Tibial nerve (tissue), 4 donors: ENCODE measurements around the gene RIPOR3. TPM values are rescaled to one million over a fixed set of nuclear protein-coding genes. Genes with fewer than 3 reads are reported as not detected.
"Not testable (repeated sequence)": the region's sequence is repeated elsewhere in the genome, so short reads cannot be mapped to it uniquely, and the experiment has no call there.

Experiments used
- DNase-seq, 2 donors: peaks; one replicate each; pipeline ENCODE4 v3.0.0-alpha.2; 2019; ENCODE audit warnings: low spot score in 2 of 2
- H3K27ac ChIP-seq, 4 donors: fragments of 200-600 bp; sonication (generic) in 3 of 4; one replicate each; pipeline ENCODE4 v1.5.1; 2017 to 2019; ENCODE audit warnings: mild to moderate bottlenecking in 1 of 4
- H3K27me3 ChIP-seq, 2 donors: fragments of 200-600 bp; sonication (generic) in 1 of 2; one replicate each; pipeline versions ENCODE4 v1.5.1 to v1.6.0; 2017 to 2019
- H3K36me3 ChIP-seq, 3 donors: fragments of 200-600 bp; sonication (generic); one replicate each; pipeline ENCODE4 v1.5.1; 2018 to 2019
- H3K4me1 ChIP-seq, 4 donors: fragments of 200-600 bp; sonication (generic) in 3 of 4; one replicate each; pipeline ENCODE4 v1.5.1; 2017 to 2019
- H3K4me3 ChIP-seq, 4 donors: fragments of 200-600 bp; sonication (generic) in 3 of 4; one replicate each; pipeline ENCODE4 v1.5.1; 2017 to 2019; ENCODE audit warnings: mild to moderate bottlenecking in 1 of 4, moderate library complexity in 1 of 4
- H3K9me3 ChIP-seq, 4 donors: fragments of 200-600 bp; sonication (generic) in 3 of 4; one replicate each; pipeline ENCODE4 v1.5.1; 2017 to 2019
- EP300 ChIP-seq, 2 donors: sonication (generic); formaldehyde crosslinking; IDR thresholded peaks; one replicate each; pipeline ENCODE4 v1.6.1; 2017; ENCODE audit warnings: antibody characterized with exemption in 2 of 2, mild to moderate bottlenecking in 1 of 2
- POLR2A ChIP-seq, 2 donors: fragments of 450-650 bp; IDR thresholded peaks; one replicate each; pipeline ENCODE4 v1.6.1; 2017; ENCODE audit warnings: antibody characterized with exemption in 2 of 2, mild to moderate bottlenecking in 2 of 2, moderate library complexity in 2 of 2
- WGBS, 2 donors: methylation state at CpG; one replicate each; pipeline ENCODE4 v1.1.5; 2018; 5-methylcytosine and 5-hydroxymethylcytosine counted together
- total RNA-seq, 4 donors: library from RNA; depleted of rRNA; stranded (reverse); fragments of >200 nt; gene quantifications; one replicate each; pipeline ENCODE4 v1.1.0, GENCODE V29; 2016
- TF ChIP-seq, protein P1 (sequence below), 5 experiments: fragments of 200-600 bp in 3 of 5; fragments of 450-650 bp in 2 of 5; sonication (generic) in 3 of 5; IDR thresholded peaks; one replicate each; pipeline ENCODE4 v1.5.1; 2016 to 2019; ENCODE audit warnings: antibody characterized with exemption in 5 of 5, mild to moderate bottlenecking in 3 of 5, moderate library complexity in 2 of 5

Gene RIPOR3
- total RNA-seq, 4 donors from 2014 or later = 24.5 to 73.0 (median 35.5) TPM

GRCh38 chr20:50719328-50719727, 28.0 kb upstream of the RIPOR3 start:
- 94 to 97% methylated on average over 4 of the region's 4 CpGs for WGBS, 2 donors
- peak overlapping the region in 2 of 4 donors; percentile 25 to 93 for H3K27ac ChIP-seq
- no peak for DNase-seq

DNA sequence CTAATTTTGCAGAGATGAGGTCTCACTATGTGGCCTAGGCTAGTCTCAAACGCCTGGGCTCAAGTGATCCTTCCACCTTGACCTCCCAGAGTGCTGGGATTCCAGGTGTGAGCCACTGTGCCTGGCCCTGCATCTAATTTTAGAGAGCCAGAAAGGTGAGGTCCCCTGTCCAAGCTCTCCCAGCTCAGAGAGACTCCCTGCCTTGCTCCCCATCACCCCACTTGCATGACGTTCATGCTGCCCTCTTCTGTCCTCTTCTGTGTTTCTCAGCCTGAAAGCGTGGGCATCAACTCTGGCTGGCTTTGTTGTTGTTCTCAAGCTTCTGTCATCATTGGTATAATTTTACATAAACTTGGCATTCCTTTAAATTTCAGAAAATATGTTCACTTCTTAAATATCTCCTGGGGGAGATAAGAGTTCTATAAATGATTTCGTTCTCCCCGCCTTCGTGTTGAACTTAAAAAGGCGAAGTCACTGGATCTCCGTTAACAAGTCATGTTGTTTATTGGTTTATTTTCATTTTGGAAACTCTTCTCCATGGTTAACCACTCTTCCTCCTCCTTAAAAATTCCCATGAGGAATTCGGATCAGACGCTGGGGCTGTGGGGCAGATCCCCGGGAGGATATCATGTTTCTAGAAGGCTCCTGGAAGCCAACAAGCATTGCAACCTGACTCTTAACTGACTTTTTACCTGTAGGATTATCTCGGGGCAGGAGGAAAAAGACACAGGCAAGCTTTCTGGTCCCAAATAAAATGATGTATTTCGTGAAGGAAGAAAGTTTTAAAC, 26.8 kb upstream of the RIPOR3 start:
- no peaks in the 10 kb centered on the region for H3K9me3 ChIP-seq
- H3K36me3 ChIP-seq = no peaks in the 10 kb centered on the region
- TF ChIP-seq, protein P1, sequence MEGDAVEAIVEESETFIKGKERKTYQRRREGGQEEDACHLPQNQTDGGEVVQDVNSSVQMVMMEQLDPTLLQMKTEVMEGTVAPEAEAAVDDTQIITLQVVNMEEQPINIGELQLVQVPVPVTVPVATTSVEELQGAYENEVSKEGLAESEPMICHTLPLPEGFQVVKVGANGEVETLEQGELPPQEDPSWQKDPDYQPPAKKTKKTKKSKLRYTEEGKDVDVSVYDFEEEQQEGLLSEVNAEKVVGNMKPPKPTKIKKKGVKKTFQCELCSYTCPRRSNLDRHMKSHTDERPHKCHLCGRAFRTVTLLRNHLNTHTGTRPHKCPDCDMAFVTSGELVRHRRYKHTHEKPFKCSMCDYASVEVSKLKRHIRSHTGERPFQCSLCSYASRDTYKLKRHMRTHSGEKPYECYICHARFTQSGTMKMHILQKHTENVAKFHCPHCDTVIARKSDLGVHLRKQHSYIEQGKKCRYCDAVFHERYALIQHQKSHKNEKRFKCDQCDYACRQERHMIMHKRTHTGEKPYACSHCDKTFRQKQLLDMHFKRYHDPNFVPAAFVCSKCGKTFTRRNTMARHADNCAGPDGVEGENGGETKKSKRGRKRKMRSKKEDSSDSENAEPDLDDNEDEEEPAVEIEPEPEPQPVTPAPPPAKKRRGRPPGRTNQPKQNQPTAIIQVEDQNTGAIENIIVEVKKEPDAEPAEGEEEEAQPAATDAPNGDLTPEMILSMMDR (IDR thresholded peaks at IDR 0.05) = peak in 2 of 5 experiments; percentile 7 to 18
- peak in 1 of 2 donors; percentile 71 for TF ChIP-seq EP300 (IDR thresholded peaks at IDR 0.05)
- peak in 1 of 2 donors; percentile 32 for TF ChIP-seq POLR2A (IDR thresholded peaks at IDR 0.05)
- WGBS, 2 donors = 40 to 48% methylated on average over 13 of the region's 13 CpGs
- no peak overlapping the region for H3K4me3 ChIP-seq
- H3K27me3 ChIP-seq = no peaks in the 10 kb centered on the region
- peaks cover 0 to 26% (median 2%) of the 10 kb centered on the region in 4 donors for H3K4me1 ChIP-seq
- no peak for DNase-seq
- H3K27ac ChIP-seq = peak overlapping the region; percentile 8 to 93 (median 51)

More at GRCh38 chr20:50719328-50719727, 28.0 kb upstream of the RIPOR3 start:
- Histone ChIP-seq H3K27me3 (no peaks in the 10 kb centered on the region), H3K36me3 (no peaks in the 10 kb centered on the region), H3K4me3 (no peak overlapping the region), H3K4me1 (peaks cover 0 to 30% (median 4%) of the 10 kb centered on the region in 4 donors), H3K9me3 (no peaks in the 10 kb centered on the region)
- TF ChIP-seq, protein P1 (IDR thresholded peaks at IDR 0.05) = no peak
- TF ChIP-seq EP300 (IDR thresholded peaks at IDR 0.05) = no peak
- no peak for TF ChIP-seq POLR2A (IDR thresholded peaks at IDR 0.05)

GRCh38 chr20:50717312-50717711, 26.0 kb upstream of the RIPOR3 start:
- Histone ChIP-seq H3K4me3 (no peak overlapping the region), H3K27me3 (no peaks in the 10 kb centered on the region), H3K4me1 (peaks cover 0 to 21% (median 2%) of the 10 kb centered on the region in 4 donors), H3K9me3 (no peaks in the 10 kb centered on the region), H3K36me3 (no peaks in the 10 kb centered on the region), H3K27ac (peak overlapping the region; percentile 8 to 93 (median 51))
- TF ChIP-seq, protein P1 (IDR thresholded peaks at IDR 0.05) = no peak
- TF ChIP-seq POLR2A (IDR thresholded peaks at IDR 0.05) = no peak
- DNase-seq = no peak
- WGBS, 2 donors = 78 to 84% methylated on average over 2 of the region's 2 CpGs

- TF ChIP-seq POLR2A (IDR thresholded peaks at IDR 0.05) (no peak), EP300 (IDR thresholded peaks at IDR 0.05) (no peak)
- TF ChIP-seq, protein P1 (IDR thresholded peaks at IDR 0.05) = no peak
- Histone ChIP-seq H3K4me1 (peaks cover 0 to 14% (median 2%) of the 10 kb centered on the region in 4 donors), H3K36me3 (no peaks in the 10 kb centered on the region), H3K9me3 (no peaks in the 10 kb centered on the region), H3K4me3 (no peak overlapping the region), H3K27me3 (no peaks in the 10 kb centered on the region), H3K27ac (no peak overlapping the region)
- 86 to 100% methylated on average over 1 of the region's 1 CpG for WGBS, 2 donors
- DNase-seq = no peak
Observed at GRCh38 chr20:50716518-50716917, 25.2 kb upstream of the RIPOR3 start.

DNA sequence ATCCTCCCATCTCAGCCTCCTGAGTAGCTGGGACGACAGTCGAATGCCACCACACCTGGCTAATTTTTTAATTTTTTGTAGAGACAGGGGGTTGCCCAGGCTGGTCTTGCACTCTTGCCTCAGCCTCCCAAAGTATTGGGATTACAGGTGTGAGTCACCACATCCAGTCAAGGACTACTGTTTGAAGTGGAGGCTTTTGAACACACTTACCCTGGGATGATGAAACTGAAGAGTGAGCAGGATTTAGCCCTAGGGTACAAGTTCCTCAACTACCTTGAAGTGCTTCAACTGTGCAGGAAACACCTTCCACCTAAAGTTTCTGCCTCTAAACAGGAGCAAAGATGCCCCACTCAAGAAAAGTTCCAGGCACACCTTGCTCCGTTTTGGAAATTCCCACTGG, 24.4 kb upstream of the RIPOR3 start:
- Histone ChIP-seq H3K4me1 (peaks cover 0 to 14% (median 2%) of the 10 kb centered on the region in 4 donors), H3K4me3 (no peak overlapping the region), H3K9me3 (no peaks in the 10 kb centered on the region), H3K27me3 (no peaks in the 10 kb centered on the region), H3K36me3 (no peaks in the 10 kb centered on the region), H3K27ac (no peak overlapping the region)
- TF ChIP-seq EP300 (IDR thresholded peaks at IDR 0.05) (no peak), POLR2A (IDR thresholded peaks at IDR 0.05) (no peak)
- TF ChIP-seq, protein P1 (IDR thresholded peaks at IDR 0.05) = no peak
- DNase-seq = no peak
- WGBS, 2 donors = 86 to 91% methylated on average over 3 of the region's 3 CpGs

DNA sequence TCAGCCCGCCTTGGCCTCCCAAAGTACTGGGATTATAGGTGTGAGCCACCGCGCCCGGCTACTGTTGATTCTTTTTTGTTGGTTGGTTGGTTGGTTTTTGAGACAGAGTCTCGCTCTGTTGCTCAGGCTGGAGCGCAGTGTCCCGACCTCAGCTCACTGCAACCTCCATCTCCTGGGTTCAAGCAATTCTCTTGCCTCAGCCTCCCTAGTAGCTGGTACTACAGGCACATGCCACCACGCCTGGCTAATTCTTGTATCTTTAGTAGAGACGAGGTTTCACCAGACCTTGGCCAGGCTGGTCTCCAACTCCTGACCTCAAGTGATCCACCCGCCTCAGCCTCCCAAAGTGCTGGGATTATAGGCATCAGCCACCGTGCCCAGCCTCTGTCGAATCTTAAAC, 23.1 kb upstream of the RIPOR3 start:
- H3K27ac ChIP-seq, H3K27me3 ChIP-seq, DNase-seq, H3K36me3 ChIP-seq, H3K4me3 ChIP-seq, H3K9me3 ChIP-seq: not testable (repeated sequence)
- H3K4me1 ChIP-seq = peaks cover 0 to 14% (median 2%) of the 10 kb centered on the region in 4 donors
- WGBS, 2 donors = 92 to 93% methylated on average over 12 of the region's 12 CpGs
